Esophagus muscularis mucosa (tissue), 4 donors: Measurements from ENCODE around the gene GRAMD4. TPM values are rescaled to one million over a fixed set of nuclear protein-coding genes. Genes with fewer than 3 reads are reported as not detected.

Source experiments
- DNase-seq: peaks from one replicate; pipeline ENCODE4 v3.0.0-alpha.2; 2017; ENCODE audit errors: extremely low spot score
- H3K27ac ChIP-seq, 4 donors: fragments of 200-600 bp; sonication (generic); replicated peaks in 1 of 4; 1 replicate in 3 of 4; 2 replicates in 1 of 4; pipeline ENCODE4 v1.5.1; 2016 to 2019; ENCODE audit warnings: mild to moderate bottlenecking in 1 of 4
- H3K27me3 ChIP-seq, 4 donors: fragments of 200-600 bp; sonication (generic); one replicate each; pipeline versions ENCODE4 v1.5.1 to v1.6.0; 2016 to 2019
- H3K36me3 ChIP-seq, 4 donors: fragments of 200-600 bp; sonication (generic); one replicate each; pipeline ENCODE4 v1.5.1; 2016 to 2019
- H3K4me1 ChIP-seq, 4 donors: fragments of 200-600 bp; sonication (generic); one replicate each; pipeline ENCODE4 v1.5.1; 2016 to 2019
- H3K4me3 ChIP-seq, 4 donors: fragments of 200-600 bp; sonication (generic); 1 replicate in 2 of 4; 2 replicates in 2 of 4; pipeline ENCODE4 v1.5.1; 2016 to 2019; ENCODE audit warnings: mild to moderate bottlenecking in 4 of 4, moderate library complexity in 1 of 4
- H3K9me3 ChIP-seq, 4 donors: fragments of 200-600 bp; sonication (generic); 1 replicate in 3 of 4; 2 replicates in 1 of 4; pipeline ENCODE4 v1.5.1; 2016 to 2019
- EP300 ChIP-seq: sonication (generic); formaldehyde crosslinking; IDR thresholded peaks from one replicate; pipeline ENCODE4 v1.6.1; 2017; ENCODE audit warnings: antibody characterized with exemption
- POLR2A ChIP-seq: fragments of 450-650 bp; IDR thresholded peaks from one replicate; pipeline ENCODE4 v1.6.1; 2017; ENCODE audit warnings: antibody characterized with exemption, moderate library complexity, mild to moderate bottlenecking, low read depth
- POLR2AphosphoS5 ChIP-seq, 2 donors: sonication (generic); formaldehyde crosslinking; IDR thresholded peaks; one replicate each; pipeline ENCODE4 v1.6.1; 2017; ENCODE audit warnings: antibody characterized with exemption in 2 of 2
- WGBS: methylation state at CpG from one replicate; pipeline ENCODE4 v1.1.5; 2018; 5-methylcytosine and 5-hydroxymethylcytosine counted together
- intact Hi-C: fragments of 100-400 bp; cut with DNase I; formaldehyde crosslinking; loops from one replicate; pipeline ENCODE4 v1.15.1; 2023
- total RNA-seq, 4 donors: library from RNA; depleted of rRNA; stranded (reverse); fragments of >200 nt; gene quantifications; one replicate each; pipeline versions ENCODE4 v1.1.0 to v1.2.1, GENCODE V29; 2016
- TF ChIP-seq, protein P1 (sequence below), 3 experiments: fragments of 200-600 bp in 2 of 3; fragments of 450-650 bp in 1 of 3; sonication (generic) in 2 of 3; IDR thresholded peaks; one replicate each; pipeline ENCODE4 v1.5.1; 2017 to 2019; ENCODE audit warnings: antibody characterized with exemption in 3 of 3, mild to moderate bottlenecking in 2 of 3, moderate library complexity in 1 of 3

The GRAMD4 gene
- total RNA-seq, 4 donors from 2014 or later, result 20.0 to 126 (median 63.8) TPM

DNA sequence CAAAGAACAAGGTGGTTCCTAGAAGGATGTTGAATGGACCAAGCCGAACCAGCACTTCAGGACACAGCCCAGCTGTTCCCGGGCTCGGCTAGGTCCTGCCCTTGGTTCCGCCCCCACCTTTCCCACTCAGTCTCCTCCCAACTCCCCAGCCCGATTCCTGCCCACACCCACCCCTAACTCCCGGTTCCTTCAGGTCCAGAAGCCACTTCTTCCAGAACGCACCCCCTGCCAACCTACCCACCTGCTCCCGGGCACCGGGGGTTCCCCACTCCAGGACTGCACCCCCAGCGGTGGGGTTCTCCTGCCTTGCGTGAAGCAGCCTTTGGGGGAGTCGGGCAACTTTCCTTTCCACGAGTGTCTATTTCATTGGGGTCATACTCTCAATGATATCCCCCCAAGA, 87.1 kb downstream of the GRAMD4 start:
- DNase-seq, result no peak
- H3K27ac ChIP-seq, result no peak overlapping the region
- peaks cover 51 to 100% (median 97%) of the 10 kb centered on the region in 4 donors for H3K36me3 ChIP-seq
- H3K4me1 ChIP-seq, result no peaks in the 10 kb centered on the region
- WGBS, result 91% methylated on average over 13 of the region's 13 CpGs
- intact Hi-C loops, result no loop called here
- no peaks in the 10 kb centered on the region for H3K27me3 ChIP-seq
- no peaks in the 10 kb centered on the region for H3K9me3 ChIP-seq
- TF ChIP-seq, protein P1, sequence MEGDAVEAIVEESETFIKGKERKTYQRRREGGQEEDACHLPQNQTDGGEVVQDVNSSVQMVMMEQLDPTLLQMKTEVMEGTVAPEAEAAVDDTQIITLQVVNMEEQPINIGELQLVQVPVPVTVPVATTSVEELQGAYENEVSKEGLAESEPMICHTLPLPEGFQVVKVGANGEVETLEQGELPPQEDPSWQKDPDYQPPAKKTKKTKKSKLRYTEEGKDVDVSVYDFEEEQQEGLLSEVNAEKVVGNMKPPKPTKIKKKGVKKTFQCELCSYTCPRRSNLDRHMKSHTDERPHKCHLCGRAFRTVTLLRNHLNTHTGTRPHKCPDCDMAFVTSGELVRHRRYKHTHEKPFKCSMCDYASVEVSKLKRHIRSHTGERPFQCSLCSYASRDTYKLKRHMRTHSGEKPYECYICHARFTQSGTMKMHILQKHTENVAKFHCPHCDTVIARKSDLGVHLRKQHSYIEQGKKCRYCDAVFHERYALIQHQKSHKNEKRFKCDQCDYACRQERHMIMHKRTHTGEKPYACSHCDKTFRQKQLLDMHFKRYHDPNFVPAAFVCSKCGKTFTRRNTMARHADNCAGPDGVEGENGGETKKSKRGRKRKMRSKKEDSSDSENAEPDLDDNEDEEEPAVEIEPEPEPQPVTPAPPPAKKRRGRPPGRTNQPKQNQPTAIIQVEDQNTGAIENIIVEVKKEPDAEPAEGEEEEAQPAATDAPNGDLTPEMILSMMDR (IDR thresholded peaks at IDR 0.05), result no peak
- TF ChIP-seq POLR2A (no peak), POLR2AphosphoS5 (IDR thresholded peaks at IDR 0.05) (no peak), EP300 (no peak)
- H3K4me3 ChIP-seq, result no peak overlapping the region

DNA sequence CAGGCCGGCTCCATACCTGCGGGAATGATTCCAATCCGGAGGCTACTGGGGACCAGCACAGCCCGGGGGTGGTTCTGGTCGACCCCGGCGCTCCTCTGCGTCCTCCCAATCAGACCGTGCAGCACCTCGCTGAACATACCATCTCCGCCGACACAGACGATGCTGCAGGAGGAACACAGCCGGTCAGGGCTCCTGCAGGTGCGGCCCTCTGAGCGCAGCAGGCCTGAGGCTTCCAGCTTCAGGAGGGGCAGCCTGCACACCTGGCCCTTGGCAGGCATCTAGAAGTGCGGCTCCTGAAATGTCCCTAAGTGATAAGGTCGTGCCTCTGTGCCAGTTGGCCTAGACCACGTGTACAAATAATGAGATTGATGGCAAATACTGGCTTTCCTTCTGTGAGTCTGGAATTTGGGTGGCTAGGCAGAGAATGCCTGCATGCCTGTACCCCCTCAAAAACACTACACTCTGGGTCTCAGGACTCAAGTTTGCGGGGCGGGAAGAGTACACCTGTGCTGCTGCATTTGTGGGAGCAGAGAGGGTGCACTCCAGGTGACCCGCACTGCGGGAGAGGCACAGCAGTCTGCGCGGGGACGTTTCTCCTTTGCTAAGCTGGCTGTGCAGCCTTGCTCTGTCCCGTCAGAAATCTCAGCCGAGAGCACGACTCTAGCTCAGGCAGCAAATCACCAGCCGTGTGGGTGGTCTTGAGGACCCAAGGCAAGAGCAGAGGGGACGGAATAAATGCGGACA, 87.8 kb downstream of the GRAMD4 start:
- no peaks in the 10 kb centered on the region for H3K4me1 ChIP-seq
- no peaks in the 10 kb centered on the region for H3K9me3 ChIP-seq
- TF ChIP-seq, protein P1 (IDR thresholded peaks at IDR 0.05), result no peak
- TF ChIP-seq POLR2AphosphoS5 (IDR thresholded peaks at IDR 0.05), result no peak
- no peak for TF ChIP-seq POLR2A
- TF ChIP-seq EP300, result no peak
- intact Hi-C loops, result no loop called here
- no peak for DNase-seq
- H3K27me3 ChIP-seq, result no peaks in the 10 kb centered on the region
- 93% methylated on average over 32 of the region's 32 CpGs for WGBS
- H3K27ac ChIP-seq, result no peak overlapping the region
- H3K4me3 ChIP-seq, result no peak overlapping the region
- peaks cover 51 to 96% (median 92%) of the 10 kb centered on the region in 4 donors for H3K36me3 ChIP-seq

DNA sequence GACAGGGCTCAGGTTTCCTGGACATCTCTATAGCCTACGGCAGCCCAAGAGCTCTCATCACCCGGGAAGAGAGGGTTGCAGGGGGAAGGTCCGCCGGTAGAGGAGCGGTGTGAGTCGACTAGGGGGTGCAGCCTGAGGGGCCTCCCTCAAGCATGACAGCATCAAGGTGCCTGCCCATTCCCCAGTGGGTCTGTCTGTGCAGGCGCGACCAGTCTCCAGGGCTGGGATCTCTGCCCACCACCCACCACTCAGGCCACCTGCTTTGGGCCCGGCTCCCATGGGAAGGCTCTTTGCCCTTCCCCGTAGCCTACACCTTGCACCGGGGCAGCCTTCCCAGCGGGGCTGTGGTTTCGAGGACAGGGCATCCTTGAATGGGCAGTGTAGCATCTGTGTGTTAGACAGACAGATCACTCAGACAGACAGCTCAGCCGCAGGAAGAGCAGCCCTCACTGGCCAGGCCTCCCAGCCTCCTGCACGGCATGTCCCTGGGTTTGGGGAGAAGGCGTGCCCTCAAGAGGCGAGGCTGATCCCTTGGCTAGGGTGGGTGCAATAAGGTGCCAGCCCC, 88.7 kb downstream of the GRAMD4 start:
- Histone ChIP-seq H3K27me3 (no peaks in the 10 kb centered on the region), H3K4me1 (peaks cover 1 to 5% (median 2%) of the 10 kb centered on the region in 4 donors), H3K36me3 (peaks cover 51 to 92% (median 83%) of the 10 kb centered on the region in 4 donors), H3K9me3 (no peaks in the 10 kb centered on the region), H3K4me3 (no peak overlapping the region), H3K27ac (no peak overlapping the region)
- no peak for DNase-seq
- WGBS, result 95% methylated on average over 8 of the region's 17 CpGs
- no peak for TF ChIP-seq POLR2AphosphoS5 (IDR thresholded peaks at IDR 0.05)
- TF ChIP-seq, protein P1 (IDR thresholded peaks at IDR 0.05), result no peak
- no peak for TF ChIP-seq EP300
- intact Hi-C loops, result no loop called here

DNA sequence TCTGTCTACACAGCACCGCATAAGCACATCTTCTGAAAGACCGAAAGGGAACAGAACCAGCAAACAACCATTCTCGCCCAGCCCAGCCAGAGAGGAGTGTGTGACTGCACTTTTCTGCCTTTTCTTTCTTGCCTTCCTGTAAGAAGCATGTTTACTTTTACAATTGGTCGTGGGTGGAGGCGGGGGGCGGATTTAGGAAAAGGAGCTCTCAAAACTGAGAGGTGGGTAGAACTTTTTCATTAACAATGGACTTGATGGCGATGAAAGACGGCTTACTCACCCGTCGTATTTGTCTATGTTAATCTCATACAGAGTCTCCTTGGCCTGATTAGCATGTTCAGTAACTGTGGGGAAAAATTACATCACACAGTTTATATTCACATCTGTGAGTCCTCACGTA, 90.6 kb downstream of the GRAMD4 start:
- H3K27me3 ChIP-seq, result no peaks in the 10 kb centered on the region
- peaks cover 47 to 75% (median 68%) of the 10 kb centered on the region in 4 donors for H3K36me3 ChIP-seq
- H3K4me3 ChIP-seq, result no peak overlapping the region
- no peak for DNase-seq
- no peak overlapping the region for H3K27ac ChIP-seq
- H3K4me1 ChIP-seq, result peaks cover 10 to 14% (median 11%) of the 10 kb centered on the region in 4 donors
- TF ChIP-seq, protein P1 (IDR thresholded peaks at IDR 0.05), result no peak
- TF ChIP-seq EP300 (no peak), POLR2A (no peak), POLR2AphosphoS5 (IDR thresholded peaks at IDR 0.05) (no peak)
- H3K9me3 ChIP-seq, result no peaks in the 10 kb centered on the region
- intact Hi-C loops, result no loop called here
- WGBS, result 88% methylated on average over 11 of the region's 11 CpGs
